Ovary (tissue), 9 donors: ENCODE results near the gene CRACR2A. TPM values are rescaled to one million over a fixed set of nuclear protein-coding genes. Genes with fewer than 3 reads are reported as not detected.

ENCODE experiments used
- DNase-seq, 5 donors: peaks; one replicate each; pipeline ENCODE4 v3.0.0-alpha.2; 2019 to 2020
- H3K27ac ChIP-seq, 2 donors: fragments of 200-600 bp; one replicate each; pipeline versions ENCODE4 v1.5.1 to v1.8.0; 2019 to 2022
- H3K27me3 ChIP-seq: fragments of 200-600 bp; one replicate; pipeline ENCODE4 v1.8.0; 2022
- H3K36me3 ChIP-seq: fragments of 200-600 bp; sonication (generic); one replicate; pipeline ENCODE4 v1.5.1; 2019
- H3K4me1 ChIP-seq: one replicate; pipeline ENCODE4 v1.8.1; 2013; ENCODE audit warnings: mild to moderate bottlenecking, moderate library complexity; ENCODE audit not compliant: insufficient read depth
- H3K4me3 ChIP-seq: fragments of 200-600 bp; sonication (generic); one replicate; pipeline ENCODE4 v1.5.1; 2017
- H3K9me3 ChIP-seq, 2 donors: fragments of 200-600 bp in 1 of 2; sonication (generic) in 1 of 2; one replicate each; pipeline versions ENCODE4 v1.5.1 to v1.8.1; 2013 to 2019; ENCODE audit warnings: mild to moderate bottlenecking in 1 of 2, moderate library complexity in 1 of 2
- CTCF ChIP-seq, 3 donors: fragments of 450-650 bp in 2 of 3; fragments of 200-600 bp in 1 of 3; IDR thresholded peaks; one replicate each; pipeline versions ENCODE4 v1.5.1 to v1.8.0; 2016 to 2022; ENCODE audit warnings: antibody characterized with exemption in 3 of 3, mild to moderate bottlenecking in 1 of 3
- EP300 ChIP-seq: sonication (generic); formaldehyde crosslinking; IDR thresholded peaks from one replicate; pipeline ENCODE4 v1.6.1; 2017; ENCODE audit warnings: antibody characterized with exemption
- POLR2A ChIP-seq: fragments of 450-650 bp; IDR thresholded peaks from one replicate; pipeline ENCODE4 v1.6.1; 2017; ENCODE audit warnings: antibody characterized with exemption, mild to moderate bottlenecking, moderate library complexity
- WGBS, 3 donors: extraction: QIAGEN DNeasy Blood & Tissue Kit in 1 of 3; methylation state at CpG; one replicate each; pipeline versions ENCODE4 v1.1.5 to v1.1.7; 2013 to 2017; 5-methylcytosine and 5-hydroxymethylcytosine counted together
- intact Hi-C, 4 donors: fragments of 100-400 bp; cut with DNase I; formaldehyde crosslinking; loops; one replicate each; pipeline versions ENCODE4 v1.11.0 to v1.15.1; 2022 to 2023
- polyA plus RNA-seq, 2 donors: library from polyadenylated mRNA; stranded (reverse); fragments of 200-250 nt in 1 of 2; fragments of 350-450 nt in 1 of 2; fragmentation: Illumina TruSeq in 1 of 2; extraction: RNeasy Lipid Tissue Mini Kit (QIAGEN cat#74804) in 1 of 2; gene quantifications; one replicate each; pipeline ENCODE4 v1.2.3, GENCODE V29; 2013 to 2014
- total RNA-seq, 7 donors: library from RNA; depleted of rRNA in 2 of 7; stranded (reverse); fragments of >200 nt in 2 of 7; fragmentation: NEBNext Ultra II Directional in 3 of 7; extraction: Animal tissue kit (Norgen Biotek cat#: 25700) in 3 of 7; gene quantifications; one replicate each; pipeline versions ENCODE4 v1.1.0 to v1.2.4, GENCODE V29; 2016 to 2023
- donor health status: DM: no; HTN: no; CAD: no; lungs with moderate emphysema.
- donor health status: DM: no; HTN: no; CAD: no.
- donor health status: Bipolar disorder and iron deficiency.
- donor health status: DM: yes; HTN: yes; CAD: no.
- donor health status: DM: no; HTN: no; CAD: no.
- donor health status: DM: yes; HTN: yes; CAD: no.

CRACR2A gene
- total and polyA plus RNA-seq, 9 donors, result 1.8 to 7.7 (median 4.4) TPM

- TF ChIP-seq POLR2A, result no peak
- no peak for TF ChIP-seq EP300
- no peak for TF ChIP-seq CTCF (IDR thresholded peaks at IDR 0.05)
- Histone ChIP-seq H3K36me3 (no peaks in the 10 kb centered on the region), H3K4me3 (no peak overlapping the region), H3K9me3 (no peaks in the 10 kb centered on the region), H3K27ac (no peak overlapping the region), H3K27me3 (no peaks in the 10 kb centered on the region), H3K4me1 (peaks cover 4% of the 10 kb centered on the region)
- WGBS, 3 donors, result 78 to 89% (median 87%) methylated on average over 8 of the region's 8 CpGs
- no peak for DNase-seq
- intact Hi-C loops, result no loop called here
Observed at GRCh38 chr12:3630111-3630510, 122.8 kb downstream of the CRACR2A start.

GRCh38 chr12:3629057-3629830 is 123.7 kb downstream of the CRACR2A start:
- Histone ChIP-seq H3K4me1 (peaks cover 4% of the 10 kb centered on the region), H3K9me3 (no peaks in the 10 kb centered on the region), H3K27me3 (no peaks in the 10 kb centered on the region), H3K27ac (peak overlapping the region in 1 of 2 donors; percentile 44), H3K4me3 (no peak overlapping the region), H3K36me3 (no peaks in the 10 kb centered on the region)
- no peak for TF ChIP-seq POLR2A
- no peak for TF ChIP-seq CTCF (IDR thresholded peaks at IDR 0.05)
- no peak for TF ChIP-seq EP300
- intact Hi-C loops, result no loop called here
- WGBS, 3 donors, result 52 to 76% (median 65%) methylated on average over 14 of the region's 14 CpGs
- no peak for DNase-seq

- Histone ChIP-seq H3K36me3 (no peaks in the 10 kb centered on the region), H3K27me3 (no peaks in the 10 kb centered on the region), H3K9me3 (no peaks in the 10 kb centered on the region), H3K4me3 (no peak overlapping the region), H3K27ac (peak overlapping the region in 1 of 2 donors; percentile 44), H3K4me1 (peaks cover 4% of the 10 kb centered on the region)
- no peak for TF ChIP-seq POLR2A
- TF ChIP-seq EP300, result no peak
- no peak for TF ChIP-seq CTCF (IDR thresholded peaks at IDR 0.05)
- no peak for DNase-seq
- intact Hi-C loops, result no loop called here
- 77% methylated on average over 8 of the region's 8 CpGs for WGBS, 3 donors
Observed at GRCh38 chr12:3628629-3629028, 124.3 kb downstream of the CRACR2A start.

- 93 to 94% (median 93%) methylated on average over 16 of the region's 16 CpGs for WGBS, 3 donors
- H3K4me1 ChIP-seq, result peaks cover 6% of the 10 kb centered on the region
- H3K36me3 ChIP-seq, result no peaks in the 10 kb centered on the region
- no peaks in the 10 kb centered on the region for H3K27me3 ChIP-seq
- H3K4me3 ChIP-seq, result no peak overlapping the region
- no peaks in the 10 kb centered on the region for H3K9me3 ChIP-seq
- H3K27ac ChIP-seq, result no peak overlapping the region
- intact Hi-C loops, result no loop called here
- no peak for DNase-seq
- TF ChIP-seq EP300, result no peak
- no peak for TF ChIP-seq CTCF (IDR thresholded peaks at IDR 0.05)
- no peak for TF ChIP-seq POLR2A
Observed at GRCh38 chr12:3627336-3627735, 125.6 kb downstream of the CRACR2A start.
